HG03280 (cell line): ENCODE results near the gene NUDT3.
"Not testable (repeated sequence)": the region's sequence is repeated elsewhere in the genome, so short reads cannot be mapped to it uniquely, and the experiment has no call there.

ENCODE experiments used
- ATAC-seq: cut with Tn5 transposase; IDR thresholded peaks from one replicate; pipeline ENCODE4 v1.9.1; 2021; ENCODE audit warnings: mild to moderate bottlenecking, moderate library complexity; ENCODE audit not compliant: unreplicated experiment

NUDT3 gene

GRCh38 chr6:34371865-34372264 is 20.6 kb downstream of the NUDT3 start:
- ATAC-seq = not testable (repeated sequence)

GRCh38 chr6:34370361-34370760 is 22.1 kb downstream of the NUDT3 start:
- ATAC-seq = no peak

GRCh38 chr6:34369385-34369784 is 23.1 kb downstream of the NUDT3 start:
- no peak for ATAC-seq

GRCh38 chr6:34366639-34366921 is 25.9 kb downstream of the NUDT3 start:
- ATAC-seq = no peak

GRCh38 chr6:34365781-34366638 is 26.5 kb downstream of the NUDT3 start:
- not testable (repeated sequence) for ATAC-seq

- ATAC-seq = not testable (repeated sequence)
Observed at GRCh38 chr6:34363681-34364075, 28.8 kb downstream of the NUDT3 start.

GRCh38 chr6:34362909-34363680 is 29.4 kb downstream of the NUDT3 start:
- no peak for ATAC-seq

GRCh38 chr6:34362176-34362575 is 30.3 kb downstream of the NUDT3 start:
- no peak for ATAC-seq

- ATAC-seq = no peak
Observed at GRCh38 chr6:34360556-34360955, 31.9 kb downstream of the NUDT3 start.

- no peak for ATAC-seq
Observed at GRCh38 chr6:34359418-34360158, 32.9 kb downstream of the NUDT3 start.

GRCh38 chr6:34358389-34358905 is 34.0 kb downstream of the NUDT3 start:
- no peak for ATAC-seq

GRCh38 chr6:34357937-34358336 is 34.5 kb downstream of the NUDT3 start:
- ATAC-seq = no peak

GRCh38 chr6:34355889-34356288 is 36.6 kb downstream of the NUDT3 start:
- ATAC-seq = no peak

GRCh38 chr6:34354230-34354629 is 38.2 kb downstream of the NUDT3 start:
- ATAC-seq = not testable (repeated sequence)

GRCh38 chr6:34353530-34353929 is 38.9 kb downstream of the NUDT3 start:
- not testable (repeated sequence) for ATAC-seq

GRCh38 chr6:34352305-34352937 is 40.0 kb downstream of the NUDT3 start:
- ATAC-seq = no peak

GRCh38 chr6:34350934-34351217 is 41.6 kb downstream of the NUDT3 start:
- no peak for ATAC-seq

- no peak for ATAC-seq
Observed at GRCh38 chr6:34350137-34350933, 42.1 kb downstream of the NUDT3 start.

- ATAC-seq = no peak
Observed at GRCh38 chr6:34349211-34349610, 43.3 kb downstream of the NUDT3 start.

GRCh38 chr6:34347303-34347702 is 45.2 kb downstream of the NUDT3 start:
- ATAC-seq = no peak
